ENCODE measurements around the gene ILDR1.

- TF ChIP-seq, protein P1, sequence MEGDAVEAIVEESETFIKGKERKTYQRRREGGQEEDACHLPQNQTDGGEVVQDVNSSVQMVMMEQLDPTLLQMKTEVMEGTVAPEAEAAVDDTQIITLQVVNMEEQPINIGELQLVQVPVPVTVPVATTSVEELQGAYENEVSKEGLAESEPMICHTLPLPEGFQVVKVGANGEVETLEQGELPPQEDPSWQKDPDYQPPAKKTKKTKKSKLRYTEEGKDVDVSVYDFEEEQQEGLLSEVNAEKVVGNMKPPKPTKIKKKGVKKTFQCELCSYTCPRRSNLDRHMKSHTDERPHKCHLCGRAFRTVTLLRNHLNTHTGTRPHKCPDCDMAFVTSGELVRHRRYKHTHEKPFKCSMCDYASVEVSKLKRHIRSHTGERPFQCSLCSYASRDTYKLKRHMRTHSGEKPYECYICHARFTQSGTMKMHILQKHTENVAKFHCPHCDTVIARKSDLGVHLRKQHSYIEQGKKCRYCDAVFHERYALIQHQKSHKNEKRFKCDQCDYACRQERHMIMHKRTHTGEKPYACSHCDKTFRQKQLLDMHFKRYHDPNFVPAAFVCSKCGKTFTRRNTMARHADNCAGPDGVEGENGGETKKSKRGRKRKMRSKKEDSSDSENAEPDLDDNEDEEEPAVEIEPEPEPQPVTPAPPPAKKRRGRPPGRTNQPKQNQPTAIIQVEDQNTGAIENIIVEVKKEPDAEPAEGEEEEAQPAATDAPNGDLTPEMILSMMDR (IDR thresholded peaks at IDR 0.05; ENCODE audit: low read length) = no peak
- TF ChIP-seq EZH2phosphoT487 (IDR thresholded peaks at IDR 0.05; ENCODE audit: low read length) (no peak), EZH2 (optimal IDR thresholded peaks at IDR 0.05; ENCODE audit: low read depth, low read length) (no peak)
Measured at GRCh38 chr3:121996441-121996840, 25.6 kb downstream of the ILDR1 start.

Data from MM.1S (cell line).